Stimulated activated CD8-positive, alpha-beta memory T cell treated with anti-CD3 and anti-CD28 coated beads, Interleukin-7, amount 100 ng/mL, for 1 hour (primary cell): ENCODE measurements around the gene GPR143.

Experiments
- DNase-seq, 2 donors: peaks; one replicate each; pipeline ENCODE4 v3.0.0-alpha.2; 2020; ENCODE audit warnings: low read depth in 2 of 2

Gene GPR143

DNA sequence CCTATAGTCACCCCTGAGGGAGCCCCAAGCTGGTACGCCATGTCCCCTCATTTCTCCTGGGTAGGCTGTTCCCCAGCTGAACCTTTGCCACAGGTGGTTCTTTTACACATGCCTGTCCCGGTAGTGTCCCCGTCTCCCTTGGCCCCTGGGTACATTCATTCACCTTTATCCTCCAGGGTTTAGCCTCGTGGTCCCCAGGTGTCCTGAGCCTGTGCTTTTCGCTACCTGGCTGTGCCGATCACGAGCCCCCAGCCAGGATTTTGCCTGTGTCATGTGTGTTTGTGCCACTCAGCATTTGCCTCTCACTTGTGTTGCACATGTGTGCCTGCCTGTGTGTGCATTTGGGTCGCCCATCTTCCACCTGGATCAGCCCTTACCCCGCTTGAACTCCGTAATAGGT, 57.6 kb downstream of the GPR143 start:
- DNase-seq: no peak

DNA sequence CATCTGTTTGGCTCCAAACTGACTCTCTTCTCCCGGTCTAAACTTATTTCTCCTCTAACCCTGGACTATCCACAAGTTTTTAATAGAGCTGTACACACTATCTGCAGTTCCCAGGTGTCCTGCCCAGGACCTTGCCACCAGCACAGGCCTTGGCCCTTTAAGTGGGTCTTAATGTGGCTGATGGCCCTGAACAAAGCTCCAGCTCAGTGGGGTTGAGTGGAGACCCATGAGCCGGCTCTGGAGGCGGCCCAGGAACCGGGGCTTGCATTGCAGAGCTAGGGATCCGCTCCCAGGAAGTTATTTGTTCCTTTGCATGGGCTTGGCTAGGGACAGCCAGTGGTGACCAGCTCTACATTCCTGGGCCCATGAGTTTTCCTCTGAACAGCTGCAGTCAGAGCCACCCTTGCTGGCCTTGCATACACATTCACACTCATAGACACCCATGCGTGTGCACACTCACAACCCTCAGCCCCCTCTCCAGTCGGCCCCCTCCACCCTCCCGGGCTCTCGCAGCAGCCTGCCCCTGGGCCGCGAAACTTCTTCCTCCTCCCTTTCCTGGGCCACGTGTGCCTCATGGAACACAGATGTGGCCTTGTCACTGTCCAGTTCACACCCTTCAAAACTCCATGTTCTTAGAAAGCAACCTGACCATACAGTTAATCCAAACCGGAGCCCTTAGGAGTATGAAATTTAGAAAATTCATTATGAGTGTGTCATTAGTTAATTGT, 58.2 kb downstream of the GPR143 start:
- no peak for DNase-seq

DNA sequence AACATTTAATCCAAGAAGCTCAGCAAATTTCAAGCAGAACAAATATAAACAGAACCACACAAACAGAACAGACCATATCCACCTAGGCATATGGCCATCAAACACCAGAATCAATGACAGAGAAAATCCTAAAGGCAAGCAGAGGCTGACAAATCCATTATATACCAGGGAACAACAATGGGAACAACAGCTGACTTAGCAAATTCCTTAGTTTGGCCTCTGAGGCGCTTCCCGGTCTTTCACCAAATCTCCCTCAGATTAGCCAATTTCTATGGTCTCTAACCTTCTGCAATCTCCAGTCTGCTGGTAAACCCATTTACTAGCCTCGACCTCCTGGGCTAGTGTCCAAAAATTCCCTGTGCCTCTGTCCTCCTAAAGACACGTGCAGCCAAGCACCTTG, 59.2 kb downstream of the GPR143 start:
- DNase-seq: no peak

DNA sequence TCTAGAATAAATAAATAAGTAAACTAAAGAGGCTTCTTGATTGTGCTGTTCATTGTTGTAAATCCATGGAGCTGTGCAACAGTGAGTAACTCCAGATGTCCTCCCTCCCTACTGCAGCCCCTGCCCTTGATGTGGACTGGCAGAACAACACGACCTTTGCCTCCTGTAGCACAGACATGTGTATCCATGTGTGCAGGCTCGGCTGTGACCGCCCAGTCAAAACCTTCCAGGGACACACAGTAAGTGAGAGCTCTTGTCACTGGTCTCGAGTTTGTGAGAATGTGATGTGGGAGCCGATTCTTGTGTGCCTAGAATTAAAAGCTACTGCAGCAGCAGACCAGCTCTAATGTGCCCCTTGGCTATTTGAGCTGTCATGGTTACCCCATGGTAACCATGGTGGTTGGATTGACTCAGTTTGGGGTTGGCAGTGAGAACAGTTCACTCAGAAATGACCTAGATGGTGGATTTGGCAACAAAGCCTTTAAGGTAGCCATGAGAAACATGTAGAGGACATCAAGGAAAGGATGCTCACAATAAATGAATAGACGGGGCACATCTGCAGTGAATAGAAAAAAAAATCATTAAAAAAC, 60.7 kb downstream of the GPR143 start:
- no peak for DNase-seq

DNA sequence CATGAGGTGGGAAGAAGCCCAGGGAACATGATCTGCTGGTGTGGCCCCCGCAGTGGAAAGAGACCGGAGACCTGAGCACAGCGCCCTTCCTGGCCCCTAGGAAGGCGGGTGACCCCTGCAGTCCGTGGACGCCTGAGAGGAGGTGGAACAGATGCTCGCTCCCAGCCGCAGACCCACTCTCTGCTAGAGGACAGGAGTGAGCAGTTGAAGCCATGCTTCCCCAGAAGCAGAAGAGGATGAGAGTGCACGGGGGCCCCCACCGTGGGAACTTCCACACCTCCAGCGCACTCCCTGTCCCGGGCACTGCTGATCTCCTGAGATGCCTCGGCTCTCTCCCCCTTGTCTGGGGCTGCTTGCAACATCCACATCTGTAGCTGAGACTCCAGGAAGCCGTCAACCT, 62.2 kb downstream of the GPR143 start:
- no peak for DNase-seq

DNA sequence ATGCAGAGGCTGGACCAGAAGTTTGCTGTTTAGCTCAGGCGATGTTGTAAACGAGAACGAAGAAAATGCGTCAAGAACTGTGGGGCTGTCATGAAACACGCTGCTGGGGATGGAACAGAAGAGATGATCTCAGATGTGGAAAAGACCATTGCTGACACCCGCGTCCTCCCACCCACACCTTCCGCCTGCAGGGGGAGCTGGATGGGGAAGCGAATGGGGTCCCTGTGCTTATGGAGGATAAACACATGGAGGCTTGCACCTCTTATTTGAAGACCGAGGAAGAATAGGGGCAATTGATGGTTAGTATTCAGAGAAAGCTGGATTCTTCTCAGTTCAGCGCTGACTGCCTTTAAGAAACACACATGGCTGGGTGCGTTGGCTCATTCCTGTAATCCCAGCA, 63.9 kb downstream of the GPR143 start:
- no peak for DNase-seq

DNA sequence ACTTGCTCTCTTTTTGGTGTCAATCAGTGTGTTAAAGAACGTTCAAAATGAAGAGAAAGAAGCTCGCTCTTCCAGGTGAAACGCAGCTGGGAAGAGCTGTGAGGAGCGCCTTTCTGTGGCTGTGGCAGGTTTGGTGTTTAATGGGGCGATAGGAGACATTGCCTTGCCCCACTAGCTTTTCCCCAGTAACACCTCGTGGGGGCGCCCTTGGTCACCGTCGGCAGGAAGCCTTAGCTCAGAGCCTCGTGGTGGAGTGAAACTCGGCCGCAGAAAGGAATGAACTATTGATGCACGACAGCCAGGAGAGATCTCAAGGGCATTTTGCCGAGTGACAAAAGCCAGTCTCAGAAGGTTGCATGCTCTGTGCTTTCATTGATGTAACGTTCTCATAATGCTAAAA, 65.1 kb downstream of the GPR143 start:
- no peak for DNase-seq

DNA sequence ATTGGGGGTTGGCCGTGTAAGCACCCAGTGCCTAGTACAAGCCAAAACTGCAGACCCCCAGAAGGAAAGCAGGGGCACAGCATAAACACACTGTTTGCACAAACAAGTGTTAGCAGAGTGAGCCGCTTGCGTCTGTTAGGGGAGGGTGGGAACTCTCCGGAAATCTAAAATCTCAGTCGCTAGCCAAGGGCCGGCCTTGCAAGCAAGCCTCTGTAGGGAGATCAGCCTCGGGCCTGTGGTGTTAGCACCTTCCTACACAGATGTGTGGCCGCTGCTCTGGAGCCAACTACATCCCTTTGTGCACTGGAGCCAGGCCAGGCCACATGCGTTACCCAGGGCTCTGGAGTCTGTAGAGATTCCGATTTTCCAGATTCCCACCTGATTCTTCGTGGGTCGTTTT, 67.1 kb downstream of the GPR143 start:
- DNase-seq: no peak

DNA sequence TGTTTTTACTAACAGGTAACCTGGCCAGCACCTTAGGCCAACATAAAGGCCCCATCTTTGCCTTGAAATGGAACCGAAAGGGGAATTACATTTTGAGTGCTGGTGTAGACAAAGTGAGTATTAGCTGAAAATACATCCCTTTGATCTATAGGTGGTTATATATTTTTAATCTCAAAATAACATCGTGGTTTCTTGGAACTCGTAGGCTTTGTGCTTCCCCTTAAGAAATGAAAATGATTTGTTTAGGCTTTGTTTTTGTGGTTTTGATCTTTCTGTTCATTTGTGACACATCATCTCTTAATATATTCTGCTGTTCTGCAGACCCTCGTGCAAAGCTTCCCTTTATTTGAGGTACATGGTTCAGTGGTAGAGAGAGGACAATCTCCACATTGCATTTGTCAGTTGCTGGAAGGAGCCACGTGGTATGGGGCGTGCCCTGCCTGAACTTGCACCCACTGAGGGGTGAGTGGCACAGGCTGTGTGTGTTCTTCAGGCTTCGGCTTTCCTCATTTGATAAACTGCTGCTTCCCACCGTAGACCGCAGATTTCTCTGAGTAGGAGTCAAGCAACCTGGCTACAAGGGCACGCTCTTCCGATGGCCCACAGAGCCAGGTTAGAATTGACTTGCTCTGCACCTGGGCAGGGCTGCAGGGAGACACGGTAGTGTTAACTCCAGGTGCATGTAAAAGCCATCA, 72.2 kb downstream of the GPR143 start:
- DNase-seq: no peak

DNA sequence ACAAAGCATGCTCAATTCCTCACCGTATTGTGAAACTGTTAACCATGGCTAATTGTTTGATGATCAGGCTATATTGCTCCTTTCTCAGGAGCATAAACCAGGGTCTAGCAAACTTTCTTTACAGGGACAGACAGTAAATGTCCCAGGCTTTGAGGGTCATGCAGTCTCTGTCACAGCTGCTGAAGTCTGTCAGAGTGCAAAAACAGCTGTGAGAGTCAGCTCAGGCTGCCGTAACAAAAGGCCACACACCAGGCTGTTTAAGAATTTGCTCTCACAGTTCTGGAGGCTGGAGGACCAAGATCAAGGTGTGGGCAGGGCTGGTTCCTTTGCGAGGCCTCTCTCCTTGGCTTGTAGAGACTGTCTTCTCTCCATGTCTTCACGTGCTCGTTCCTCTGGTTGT, 75.6 kb downstream of the GPR143 start:
- no peak for DNase-seq

DNA sequence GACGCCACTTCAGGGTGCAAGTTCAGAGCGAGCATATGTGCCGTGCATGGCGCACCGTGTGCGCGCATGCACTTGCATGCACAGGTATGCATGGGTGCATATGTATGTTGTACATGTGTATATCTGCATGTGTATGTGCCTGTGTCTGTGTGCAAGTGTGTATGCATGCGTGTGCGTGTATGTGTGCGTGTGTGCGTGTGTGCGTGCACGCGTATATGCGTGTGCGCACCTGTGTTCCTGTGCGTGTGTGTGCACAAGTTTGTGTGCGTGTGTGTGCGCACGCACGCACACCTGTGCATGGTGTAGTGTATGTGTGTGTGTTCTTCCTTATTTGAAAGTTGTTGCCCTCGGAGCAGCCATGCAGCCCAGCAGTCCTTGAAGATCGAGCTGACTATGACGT, 76.8 kb downstream of the GPR143 start:
- DNase-seq: no peak

DNA sequence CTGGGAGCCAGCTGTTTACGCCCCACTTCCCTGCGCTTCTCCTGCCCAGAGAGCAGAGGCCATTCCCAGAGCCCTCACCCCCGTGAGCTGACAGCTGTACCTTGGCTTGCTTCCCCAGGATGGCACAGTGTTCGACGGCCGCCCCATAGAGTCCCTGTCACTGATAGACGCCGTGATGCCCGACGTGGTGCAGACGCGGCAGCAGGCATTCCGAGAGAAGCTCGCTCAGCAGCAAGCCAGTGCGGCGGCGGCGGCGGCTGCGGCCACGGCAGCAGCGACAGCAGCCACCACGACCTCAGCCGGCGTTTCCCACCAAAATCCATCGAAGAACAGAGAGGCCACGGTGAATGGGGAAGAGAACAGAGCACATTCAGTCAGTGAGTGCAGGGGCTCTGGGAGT, 77.7 kb downstream of the GPR143 start:
- DNase-seq: no peak

DNA sequence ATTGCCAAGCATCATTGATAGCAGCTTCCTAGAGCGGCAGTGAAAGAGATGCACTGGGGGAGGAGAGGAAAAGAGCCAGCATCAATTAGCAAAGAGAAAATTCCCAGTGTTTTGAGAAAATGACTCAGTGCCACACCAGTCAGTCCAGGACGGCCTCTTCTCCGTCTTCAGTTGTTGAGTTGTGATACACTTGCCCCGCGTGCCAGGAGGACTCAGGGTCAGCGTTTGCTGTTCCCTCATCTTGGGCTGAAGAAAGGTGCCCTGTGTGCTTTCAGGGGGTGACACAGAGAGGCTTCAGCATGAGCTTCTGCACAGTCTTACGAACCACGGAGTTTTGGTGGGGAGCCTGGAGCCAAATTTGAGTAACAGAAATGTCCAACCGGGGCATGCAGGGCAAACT, 82.3 kb downstream of the GPR143 start:
- DNase-seq: no peak

DNA sequence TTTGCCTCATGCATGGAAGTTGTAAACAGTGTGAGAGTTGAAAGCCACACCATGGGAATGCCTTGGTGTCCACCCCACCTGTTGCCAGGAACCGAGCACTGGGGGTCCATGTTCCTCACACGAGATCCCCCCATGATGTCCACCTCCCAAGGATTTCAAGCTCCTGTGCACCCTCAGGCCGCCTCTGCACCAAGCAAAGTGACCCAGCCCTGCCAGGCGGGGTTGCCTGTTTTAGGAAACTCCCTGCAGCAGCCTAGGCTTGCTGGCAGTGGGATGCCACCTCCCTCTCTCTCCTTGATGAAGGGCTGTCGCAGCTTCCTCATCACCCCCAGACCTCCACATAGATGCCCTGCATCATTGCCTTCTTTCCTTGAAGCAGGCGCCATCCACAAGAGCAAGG, 82.8 kb downstream of the GPR143 start:
- no peak for DNase-seq

DNA sequence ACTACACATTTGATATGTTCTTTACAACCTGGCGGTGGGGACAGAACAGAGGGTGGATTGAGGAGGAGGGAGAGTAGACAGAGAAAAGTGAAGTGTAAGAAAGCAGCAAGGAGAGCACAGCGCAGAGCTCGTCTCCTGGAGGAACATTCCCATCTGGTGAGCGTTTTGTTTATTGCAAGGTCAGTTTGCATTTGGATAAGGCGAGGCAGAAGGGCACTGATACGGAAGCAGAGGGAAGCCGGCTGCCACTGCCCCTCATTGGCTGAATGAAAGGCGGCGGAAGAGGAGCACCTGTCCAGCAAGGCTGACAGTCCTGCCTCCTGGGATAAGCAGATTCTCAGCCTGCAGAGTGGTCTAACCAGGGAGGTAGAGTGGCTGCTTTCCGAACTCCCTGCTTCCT, 83.2 kb downstream of the GPR143 start:
- DNase-seq: no peak

DNA sequence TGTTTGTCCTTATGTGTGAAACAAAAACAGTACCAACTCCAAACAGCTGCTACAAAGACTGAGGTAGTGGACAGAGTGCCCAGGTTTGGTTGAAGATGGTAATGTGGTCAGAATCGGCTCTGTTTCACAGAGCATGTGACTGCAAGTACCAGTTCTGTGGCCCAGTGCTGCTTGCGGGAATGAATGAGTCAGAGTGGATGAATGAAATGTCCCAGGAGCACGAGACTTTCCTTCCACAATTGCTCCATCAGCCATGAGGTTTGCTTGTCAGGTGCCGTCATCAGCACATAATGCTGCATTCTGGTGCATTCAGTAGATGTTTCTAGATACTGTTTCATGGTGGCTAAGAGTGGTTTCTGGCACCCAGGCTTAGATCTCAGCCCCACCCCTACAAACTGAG, 84.2 kb downstream of the GPR143 start:
- no peak for DNase-seq

DNA sequence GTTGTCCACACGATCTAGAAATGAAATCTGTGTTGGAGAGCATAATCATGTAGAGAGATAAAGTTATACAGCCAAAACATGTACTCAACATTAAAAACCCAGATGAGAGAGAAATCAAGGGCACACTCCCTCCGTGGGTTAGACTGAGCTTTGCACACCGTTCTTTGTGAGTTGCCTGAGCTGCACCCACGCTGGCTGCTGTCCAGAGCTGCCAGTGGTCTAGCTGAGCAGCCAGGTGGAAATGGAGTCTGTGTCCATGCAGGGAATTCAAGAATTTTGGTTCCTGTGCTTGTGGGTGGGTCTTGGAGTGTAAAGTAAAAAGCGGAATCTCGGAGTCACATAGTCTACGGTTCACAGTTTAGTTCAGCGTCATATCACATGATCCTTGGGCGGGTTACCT, 84.6 kb downstream of the GPR143 start:
- DNase-seq: no peak

DNA sequence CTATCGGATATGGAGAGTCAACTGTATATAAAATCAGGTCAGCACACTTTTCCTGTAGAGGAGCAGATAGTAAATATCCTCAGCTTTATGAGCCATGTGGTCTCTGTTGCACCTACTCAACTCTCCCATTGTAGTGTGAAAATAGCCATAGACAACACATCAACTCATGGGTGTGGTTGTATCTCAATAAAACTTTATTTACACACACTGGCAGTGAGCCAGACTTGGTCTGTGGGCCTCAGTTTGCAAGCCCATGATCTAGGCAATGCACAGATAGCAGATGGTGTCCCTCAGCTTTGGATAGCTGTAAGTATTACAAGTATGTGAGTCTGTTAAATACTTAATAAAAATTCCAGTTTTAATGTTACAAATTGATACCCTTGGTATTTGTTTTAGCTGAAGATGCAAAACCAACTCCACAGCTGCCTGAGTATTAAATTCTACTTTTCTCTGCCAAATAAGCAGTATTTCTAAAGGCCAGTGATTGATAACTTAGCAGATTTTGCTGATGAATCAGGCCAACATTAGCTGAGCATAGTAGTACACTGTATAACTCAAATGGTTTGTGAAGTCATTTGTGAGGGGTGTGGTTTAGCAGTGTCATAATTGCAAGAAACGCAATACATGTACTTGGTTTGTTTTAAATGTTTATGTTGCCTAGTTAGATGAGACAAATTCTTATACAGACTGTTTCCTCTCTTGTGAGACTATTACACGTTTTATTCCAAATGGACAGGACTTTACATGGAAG, 87.3 kb downstream of the GPR143 start:
- no peak for DNase-seq

DNA sequence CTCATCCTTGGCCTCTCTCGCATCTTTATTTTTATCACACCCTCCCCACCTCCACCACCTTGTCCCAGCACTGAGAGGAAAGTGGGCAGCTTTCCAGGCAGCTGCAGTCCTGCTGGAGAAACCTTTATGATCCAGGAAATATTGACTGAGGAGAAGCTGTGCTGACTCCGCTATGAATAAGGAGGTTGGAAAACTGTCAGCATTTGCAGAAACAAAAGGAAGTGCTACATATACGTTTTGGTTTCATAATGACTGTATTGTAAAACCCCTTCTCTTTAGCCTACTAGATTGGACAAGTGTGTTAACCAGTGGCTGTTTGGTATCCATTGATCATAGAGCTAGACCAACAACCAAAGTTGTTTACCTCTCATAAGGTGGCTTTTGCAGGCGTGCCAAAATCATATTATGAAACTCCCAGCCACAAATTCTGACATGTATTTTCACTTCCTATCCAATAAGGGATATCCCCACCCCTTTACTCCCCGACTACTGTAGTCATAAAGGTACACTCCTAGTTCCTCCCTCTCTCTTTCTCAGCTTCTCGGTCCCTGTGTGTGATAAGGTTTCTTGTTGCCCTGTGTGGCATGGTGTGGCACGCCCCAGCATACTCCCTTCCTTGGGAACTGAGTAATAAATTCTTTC, 88.4 kb downstream of the GPR143 start:
- DNase-seq: no peak

DNA sequence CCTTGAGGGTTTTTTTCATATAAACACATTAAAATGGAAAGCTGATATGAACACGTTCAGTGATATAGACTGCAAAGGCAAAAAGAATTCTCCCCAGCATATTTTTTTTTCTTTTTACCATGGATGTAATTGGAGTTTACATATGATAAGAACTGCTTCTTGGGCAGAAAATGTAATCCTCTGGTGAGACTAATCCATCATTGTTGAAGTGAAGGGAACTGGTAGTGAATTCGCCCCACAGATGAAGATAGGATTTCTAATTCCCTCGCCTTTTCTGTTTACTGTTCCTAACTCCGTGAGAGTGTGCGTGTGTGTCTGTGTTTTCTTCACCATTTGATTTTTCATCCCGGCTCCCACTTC, 88.9 kb downstream of the GPR143 start:
- no peak for DNase-seq

DNA sequence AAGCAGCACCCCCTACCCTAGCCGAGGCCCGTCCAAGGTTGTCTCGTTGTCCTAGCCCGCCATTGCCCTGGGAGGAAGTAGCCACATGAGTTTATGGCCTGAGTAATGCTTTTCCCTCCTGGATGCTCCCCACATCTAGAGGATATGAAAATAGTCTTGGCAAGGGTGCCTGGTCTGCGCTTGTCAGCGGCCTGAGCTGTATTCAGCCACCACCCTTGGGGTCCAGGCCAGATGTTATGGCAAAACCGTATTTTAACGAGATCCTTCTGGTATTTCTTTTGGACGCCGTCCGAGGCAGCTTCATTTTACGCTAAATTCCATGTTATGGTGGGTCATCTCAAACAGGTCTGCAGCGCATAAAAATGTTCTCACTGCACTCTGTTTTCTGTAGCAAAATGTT, 89.3 kb downstream of the GPR143 start:
- DNase-seq: no peak
